ENCODE measurements around the gene SERPINA5. TPM values are rescaled to one million over a fixed set of nuclear protein-coding genes. Genes with fewer than 3 reads are reported as not detected.
"Not testable (repeated sequence)": the region's sequence is repeated elsewhere in the genome, so short reads cannot be mapped to it uniquely, and the experiment has no call there.

SERPINA5 gene
- total RNA-seq, 2 donors from 2014 or later, result 0.46 to 0.75 TPM

DNA sequence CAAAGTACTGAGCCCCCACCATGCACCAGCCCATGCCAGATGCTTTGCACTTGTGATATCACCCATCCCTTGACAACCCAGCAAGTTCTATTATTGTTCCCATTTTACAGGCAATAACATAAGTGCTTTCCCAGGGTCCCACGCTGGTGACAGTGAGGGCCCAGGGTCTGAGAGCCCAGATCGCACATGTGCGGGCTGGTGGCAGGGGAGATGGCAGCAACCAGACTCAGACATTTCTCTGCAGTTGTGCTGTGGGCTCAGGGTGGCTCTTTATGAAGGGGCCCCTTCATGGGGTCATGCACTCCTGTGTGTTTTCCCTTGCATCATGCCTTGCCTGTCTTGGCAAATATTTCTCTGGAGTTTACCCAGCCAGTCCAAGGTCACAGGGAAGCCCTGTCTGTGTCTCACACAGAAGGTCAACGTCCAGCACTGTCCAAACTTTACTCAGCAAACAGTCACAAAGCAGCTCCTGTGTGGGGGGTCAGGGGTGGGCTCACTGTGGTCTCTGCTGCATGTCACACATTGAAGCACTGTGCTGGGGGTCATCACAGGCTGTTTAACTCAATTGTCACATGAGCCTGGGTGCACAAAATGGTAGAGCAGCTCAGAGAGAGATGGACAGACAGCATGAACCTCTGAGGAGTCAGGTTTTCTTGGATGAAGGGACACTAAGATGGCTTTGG is 12.7 kb downstream of the SERPINA5 start:
- intact Hi-C loops (cut with DNase I, micrococcal nuclease), result no loop called here
- DNase-seq, result no peak
- ATAC-seq, result no peak

DNA sequence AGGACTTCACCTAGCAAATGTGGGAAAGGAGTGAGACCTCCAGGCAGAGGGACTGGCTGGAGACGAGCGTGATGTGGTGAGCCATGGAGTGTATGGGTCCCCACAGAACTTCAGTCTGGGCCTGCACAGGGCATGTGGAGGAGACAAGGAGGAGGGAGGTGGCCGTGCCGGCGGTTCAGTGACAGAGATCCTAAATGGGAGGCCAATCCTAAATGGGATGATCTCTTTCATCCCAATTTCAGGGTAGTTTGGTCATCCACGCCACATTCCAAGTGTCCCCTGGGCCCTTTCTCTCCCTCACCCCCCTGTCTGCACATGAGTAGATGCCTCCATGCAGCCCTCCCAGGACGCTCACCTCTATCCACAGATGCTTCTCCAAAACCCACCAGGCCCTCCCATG is 13.2 kb downstream of the SERPINA5 start:
- intact Hi-C loops (cut with DNase I, micrococcal nuclease), result no loop called here
- ATAC-seq, result no peak

DNA sequence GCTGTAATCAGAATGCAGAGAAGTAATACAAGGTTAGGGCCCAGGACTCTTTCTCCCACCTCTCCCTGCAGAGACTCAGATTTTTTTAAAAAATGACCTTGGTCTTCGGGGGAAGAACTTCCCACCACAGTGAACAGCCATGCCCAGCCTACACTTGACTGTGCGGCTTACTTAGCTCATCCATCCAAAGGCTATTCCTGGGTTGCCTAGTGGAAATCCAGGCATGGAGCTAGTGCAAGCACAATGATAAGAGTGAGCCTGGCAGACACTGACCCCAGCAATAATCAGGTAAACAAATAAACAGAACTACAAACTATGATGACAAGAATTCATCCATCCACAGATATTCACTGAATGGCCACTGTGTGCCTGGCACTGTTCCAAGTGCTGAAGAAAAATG is 14.7 kb downstream of the SERPINA5 start:
- DNase-seq (no peak), ATAC-seq (no peak)
- intact Hi-C loops (cut with DNase I, micrococcal nuclease), result no loop called here

More for the DNA sequence above, 13.2 kb downstream of the SERPINA5 start:
- no peak for DNase-seq

- no peak for ATAC-seq
- intact Hi-C loops (cut with DNase I, micrococcal nuclease), result no loop called here
- no peak for DNase-seq
Measured at GRCh38 chr14:94596361-94596760, 15.1 kb downstream of the SERPINA5 start.

DNA sequence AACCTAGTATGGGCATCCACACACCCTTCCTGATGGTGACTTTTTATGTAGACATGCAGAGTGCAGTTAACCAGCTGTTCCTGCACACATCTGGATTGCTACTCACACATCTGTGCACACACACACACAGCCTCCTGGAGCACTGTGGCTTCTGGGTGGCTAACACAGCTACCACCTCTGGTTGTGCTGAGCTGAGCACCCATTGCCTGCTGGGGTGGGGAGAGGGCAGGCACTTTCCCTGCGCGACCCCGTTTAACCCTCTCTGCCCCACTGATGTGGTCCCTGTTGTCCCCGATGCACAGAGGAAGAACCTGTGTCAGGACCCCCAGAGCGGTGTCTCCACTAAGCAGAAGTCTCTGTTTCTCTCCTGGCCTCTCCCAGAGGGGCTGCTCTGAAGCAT is 16.6 kb downstream of the SERPINA5 start:
- no peak for ATAC-seq
- intact Hi-C loops (cut with DNase I, micrococcal nuclease), result no loop called here

DNA sequence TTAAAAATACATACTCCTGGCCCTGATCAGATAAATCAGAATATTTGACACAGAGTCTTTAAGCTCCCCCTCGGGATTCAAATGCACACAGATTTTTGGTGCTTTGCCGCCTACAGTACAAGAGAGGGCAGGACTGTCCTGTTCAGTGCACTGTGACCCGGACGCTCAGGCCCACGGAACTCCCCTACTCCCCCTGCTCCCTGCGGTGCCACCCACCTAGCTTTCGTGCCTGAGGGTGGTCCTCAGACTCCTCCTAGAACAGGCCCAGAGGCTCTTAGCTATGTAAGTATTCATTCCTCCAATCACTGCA is 17.2 kb downstream of the SERPINA5 start:
- intact Hi-C loops (cut with DNase I, micrococcal nuclease), result no loop called here
- DNase-seq (no peak), ATAC-seq (peak; percentile 13)

More for the DNA sequence above, 16.6 kb downstream of the SERPINA5 start:
- no peak for DNase-seq

DNA sequence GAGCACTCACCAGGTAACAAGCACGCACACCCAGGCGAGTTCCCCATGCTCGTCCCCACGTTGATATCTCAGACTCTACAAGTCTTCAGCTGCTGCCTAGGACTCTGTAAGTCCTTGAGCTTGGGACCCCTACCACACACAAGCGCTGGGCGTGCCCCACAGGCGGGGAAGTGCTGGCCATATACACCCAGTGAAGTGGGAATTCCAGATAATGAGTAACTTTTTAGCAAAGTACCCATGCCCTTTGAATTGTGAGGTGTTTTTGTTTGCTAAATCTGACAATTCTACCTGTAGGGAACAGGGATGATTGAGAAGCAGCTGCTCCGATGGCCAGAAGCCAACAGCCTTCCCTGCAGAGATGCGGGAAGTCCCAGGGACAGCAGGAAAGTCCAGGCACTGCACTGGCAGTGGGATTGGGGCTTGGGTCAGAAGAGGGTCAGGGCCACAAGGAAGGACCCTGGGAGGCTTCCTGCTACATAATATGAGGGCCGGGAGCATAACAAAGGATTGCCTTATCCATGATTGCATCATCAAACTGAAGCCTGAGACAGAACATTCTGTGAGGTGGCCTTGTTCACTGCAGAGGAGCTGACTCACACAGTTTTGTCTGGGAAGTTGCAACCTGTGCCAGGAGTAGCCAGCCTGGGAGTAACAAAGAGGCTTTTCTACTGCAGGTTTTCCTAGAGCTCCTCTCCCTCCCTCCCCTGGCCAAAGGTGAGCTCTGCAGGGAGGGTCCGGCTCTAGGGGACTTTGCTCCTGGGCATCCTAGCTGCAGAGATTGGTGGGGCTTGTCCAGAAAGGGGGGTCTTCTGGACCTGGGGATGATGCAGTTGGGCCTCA is 17.8 kb downstream of the SERPINA5 start:
- peak; percentile 85 for ATAC-seq
- DNase-seq, result peak; percentile 49 to 89
- intact Hi-C loops (cut with DNase I, micrococcal nuclease), result no loop called here

DNA sequence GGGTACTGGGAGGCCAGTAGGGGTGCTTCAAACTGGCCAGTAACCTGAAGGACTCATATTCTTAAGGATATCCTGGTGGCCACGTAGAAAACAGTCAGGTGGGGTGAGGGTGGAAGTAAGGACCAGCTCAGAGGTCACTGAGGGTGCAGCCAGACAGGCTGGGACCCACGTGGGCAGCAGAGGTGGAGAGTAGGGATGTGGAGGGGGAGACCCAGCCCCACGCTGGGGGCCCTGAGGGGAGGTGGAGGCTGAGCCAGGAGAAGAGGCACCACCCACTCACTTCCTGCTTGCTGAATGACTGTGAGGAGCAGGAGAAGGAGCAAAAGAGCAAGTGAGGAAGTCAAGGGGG is 18.4 kb downstream of the SERPINA5 start:
- DNase-seq (peak in 1 of 2 donors; percentile 47), ATAC-seq (peak; percentile 19)
- intact Hi-C loops (cut with DNase I, micrococcal nuclease), result no loop called here

DNA sequence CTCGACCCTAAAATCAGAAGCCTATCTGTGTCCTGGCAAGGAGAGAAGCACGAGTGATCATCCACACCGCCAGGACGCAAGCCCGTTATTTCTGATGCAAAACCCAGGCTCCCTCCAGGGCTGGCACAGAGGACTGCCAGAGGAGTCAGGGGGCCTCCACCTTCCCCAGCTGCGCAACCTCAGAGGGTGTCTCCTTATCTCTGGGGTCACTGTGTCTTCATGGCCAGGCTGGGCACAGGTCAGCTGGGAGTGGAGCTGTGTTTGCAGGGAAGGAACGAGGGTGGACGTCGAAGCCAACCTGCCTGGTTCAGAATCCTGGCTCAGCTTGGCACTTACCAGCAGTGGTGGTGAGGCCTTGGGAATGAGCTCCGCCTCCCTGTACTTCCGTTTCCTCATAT is 18.9 kb downstream of the SERPINA5 start:
- DNase-seq, result no peak
- no peak for ATAC-seq
- intact Hi-C loops (cut with DNase I, micrococcal nuclease), result no loop called here

GRCh38 chr14:94601884-94602391 is 20.7 kb downstream of the SERPINA5 start:
- intact Hi-C loops (cut with DNase I, micrococcal nuclease), result no loop called here
- no peak for ATAC-seq
- peak; percentile 23 to 75 for DNase-seq

GRCh38 chr14:94602722-94603121 is 21.5 kb downstream of the SERPINA5 start:
- DNase-seq (no peak), ATAC-seq (no peak)
- intact Hi-C loops (cut with DNase I, micrococcal nuclease), result no loop called here

- intact Hi-C loops (cut with DNase I, micrococcal nuclease), result no loop called here
- DNase-seq (no peak), ATAC-seq (no peak)
Measured at GRCh38 chr14:94605361-94605760, 24.1 kb downstream of the SERPINA5 start.

GRCh38 chr14:94608966-94609365 is 27.7 kb downstream of the SERPINA5 start:
- intact Hi-C loops (cut with DNase I, micrococcal nuclease); ATAC-seq; DNase-seq: not testable (repeated sequence)

- ATAC-seq, result no peak
- intact Hi-C loops (cut with DNase I, micrococcal nuclease), result no loop called here
- no peak for DNase-seq
Measured at GRCh38 chr14:94611179-94611578, 30.0 kb downstream of the SERPINA5 start.

GRCh38 chr14:94612174-94612573 is 30.9 kb downstream of the SERPINA5 start, which contains the start of gene SERPINA3:
Gene SERPINA3, plus strand, starts transcription at chr14:94612391. Its CDS starts 2,051 bp downstream, at chr14:94614442.
- DNase-seq (no peak), ATAC-seq (no peak)
- intact Hi-C loops (cut with DNase I, micrococcal nuclease), result no loop called here

DNA sequence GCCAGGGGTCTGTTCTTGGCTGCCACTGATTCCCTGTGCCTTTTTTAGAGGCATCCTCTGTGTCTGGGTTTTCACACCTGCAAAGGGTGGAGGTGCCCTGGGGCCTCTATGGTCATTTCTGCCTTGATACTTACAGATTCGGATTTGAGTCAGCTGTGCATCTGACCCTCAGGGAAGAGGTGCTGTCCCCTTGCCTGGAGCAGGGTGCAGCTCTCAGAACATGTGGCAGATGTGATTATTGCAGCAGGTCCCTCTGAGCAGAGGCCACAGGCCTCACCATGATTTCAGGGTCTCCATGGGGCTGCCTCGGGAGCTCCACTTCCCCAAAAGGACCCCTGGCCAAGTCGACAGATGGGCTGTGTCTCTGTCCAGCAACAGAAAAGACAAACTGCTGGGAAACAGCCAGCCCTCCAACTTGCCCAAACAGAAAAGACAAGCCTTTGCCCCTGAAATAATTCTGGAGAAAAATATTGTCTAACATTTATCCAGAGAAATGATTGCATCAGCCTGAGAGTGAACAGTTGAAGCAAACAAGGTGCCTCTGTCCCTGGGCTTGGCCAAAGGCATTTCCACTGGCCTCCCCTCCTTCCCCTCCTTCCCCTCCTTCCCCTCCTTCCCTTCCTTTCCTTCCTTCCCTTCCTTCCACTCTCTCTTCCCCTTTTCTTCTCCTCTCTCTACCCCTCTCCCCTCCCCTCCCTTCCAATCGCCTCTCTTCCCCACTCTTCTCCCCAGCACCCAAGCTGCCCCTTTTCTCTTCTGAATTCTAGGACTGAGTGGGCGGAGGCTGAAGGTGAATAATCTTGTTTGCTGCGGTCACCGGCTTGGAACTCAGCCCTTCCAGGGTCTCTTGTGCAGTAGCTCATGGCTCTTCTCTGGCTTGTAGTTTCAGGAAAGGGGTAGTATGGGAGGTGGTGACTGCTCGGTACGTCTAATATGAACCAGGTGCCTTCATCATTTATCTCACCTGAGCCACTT is 31.6 kb downstream of the SERPINA5 start:
- intact Hi-C loops (cut with DNase I, micrococcal nuclease), result no loop called here
- DNase-seq, result no peak
- ATAC-seq, result no peak

DNA sequence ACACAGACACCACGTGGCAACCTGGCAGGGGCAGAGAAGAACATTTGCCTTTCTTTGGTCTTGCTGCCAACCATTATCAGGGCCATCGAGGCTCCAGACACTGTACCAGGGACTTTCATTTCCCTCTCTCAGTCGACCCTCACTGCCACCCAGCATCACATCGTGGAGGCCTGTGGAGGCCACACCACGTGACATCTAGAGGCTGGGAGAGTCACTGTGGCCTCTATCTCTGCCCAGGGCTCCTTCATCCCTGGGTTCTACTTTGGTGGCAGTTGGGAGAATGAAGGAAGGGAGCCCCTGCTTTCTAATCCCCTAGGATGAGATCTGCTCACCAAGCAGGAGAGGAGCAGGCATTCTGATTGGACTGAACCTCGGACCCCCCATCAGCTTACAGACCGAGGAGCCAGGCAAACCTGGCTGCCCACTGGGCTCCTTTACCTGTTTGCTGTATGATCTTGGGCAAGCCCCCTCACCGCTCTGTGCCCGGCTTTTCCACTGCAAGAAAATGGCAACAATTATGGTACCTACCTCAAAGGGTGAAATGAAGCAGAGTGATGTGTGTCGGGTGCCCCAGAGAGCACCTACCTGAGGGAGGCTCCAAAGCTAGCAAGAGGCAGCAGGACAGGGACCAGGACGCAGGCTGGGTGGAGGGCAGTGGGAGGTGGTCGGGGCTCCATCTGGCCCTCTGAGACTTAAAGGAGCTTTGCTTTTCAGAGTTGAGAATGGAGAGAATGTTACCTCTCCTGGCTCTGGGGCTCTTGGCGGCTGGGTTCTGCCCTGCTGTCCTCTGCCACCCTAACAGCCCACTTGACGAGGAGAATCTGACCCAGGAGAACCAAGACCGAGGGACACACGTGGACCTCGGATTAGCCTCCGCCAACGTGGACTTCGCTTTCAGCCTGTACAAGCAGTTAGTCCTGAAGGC is 32.8 kb downstream of the SERPINA5 start:
- intact Hi-C loops (cut with DNase I, micrococcal nuclease), result no loop called here
- DNase-seq (no peak), ATAC-seq (no peak)

DNA sequence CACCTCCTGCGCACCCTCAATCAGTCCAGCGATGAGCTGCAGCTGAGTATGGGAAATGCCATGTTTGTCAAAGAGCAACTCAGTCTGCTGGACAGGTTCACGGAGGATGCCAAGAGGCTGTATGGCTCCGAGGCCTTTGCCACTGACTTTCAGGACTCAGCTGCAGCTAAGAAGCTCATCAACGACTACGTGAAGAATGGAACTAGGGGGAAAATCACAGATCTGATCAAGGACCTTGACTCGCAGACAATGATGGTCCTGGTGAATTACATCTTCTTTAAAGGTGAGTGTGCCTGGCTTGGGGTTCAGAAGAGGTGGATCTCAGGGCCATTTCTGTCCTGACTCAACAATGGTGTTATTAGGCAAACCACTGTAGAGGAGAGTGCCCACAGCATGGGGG is 33.6 kb downstream of the SERPINA5 start:
- ATAC-seq (no peak), DNase-seq (no peak)
- intact Hi-C loops (cut with DNase I, micrococcal nuclease), result no loop called here

Data from left colon (tissue), 2 donors.